H9 (cell line): ENCODE measurements around the gene DECR2. TPM values are rescaled to one million over a fixed set of nuclear protein-coding genes. Genes with fewer than 3 reads are reported as not detected.

Source experiments
- DNase-seq: peaks from one replicate; pipeline ENCODE4 v3.0.0-alpha.2; 2017
- H2AFZ ChIP-seq: one replicate; pipeline ENCODE4 v1.6.1; 2013; ENCODE audit warnings: mild to moderate bottlenecking, low read length, control low read depth, moderate library complexity
- H2AK5ac ChIP-seq: 2 replicates; pipeline ENCODE4 v1.6.1; 2013; ENCODE audit warnings: low read length, control low read depth, mixed read lengths; ENCODE audit not compliant: insufficient read length
- H2BK120ac ChIP-seq: one replicate; pipeline ENCODE4 v1.6.1; 2013; ENCODE audit warnings: low read depth, mild to moderate bottlenecking, low read length, control low read depth, inconsistent platforms; ENCODE audit not compliant: poor library complexity, severe bottlenecking
- H2BK12ac ChIP-seq: 2 replicates; pipeline ENCODE4 v1.6.1; 2013; ENCODE audit warnings: low read length, control low read depth, mixed read lengths, low read depth; ENCODE audit not compliant: insufficient read length
- H2BK15ac ChIP-seq: 2 replicates; pipeline ENCODE4 v1.6.1; 2013; ENCODE audit warnings: low read depth, low read length, control low read depth
- H2BK20ac ChIP-seq: one replicate; pipeline ENCODE4 v1.6.1; 2013; ENCODE audit warnings: low read depth, mild to moderate bottlenecking, low read length, control low read depth, inconsistent platforms; ENCODE audit not compliant: poor library complexity, severe bottlenecking
- H2BK5ac ChIP-seq: 2 replicates; pipeline ENCODE4 v1.6.1; 2013; ENCODE audit warnings: low read length, control low read depth, mixed read lengths; ENCODE audit not compliant: insufficient read length
- H3K14ac ChIP-seq: 2 replicates; pipeline ENCODE4 v1.6.1; 2013; ENCODE audit warnings: low read length, control low read depth; ENCODE audit not compliant: insufficient read depth
- H3K18ac ChIP-seq: 2 replicates; pipeline ENCODE4 v1.6.1; 2013; ENCODE audit warnings: low read depth, mild to moderate bottlenecking, mixed read lengths, low read length, control low read depth; ENCODE audit not compliant: insufficient read length
- H3K23ac ChIP-seq: 2 replicates; pipeline ENCODE4 v1.6.1; 2013; ENCODE audit warnings: low read length, control low read depth, mixed read lengths, low read depth; ENCODE audit not compliant: insufficient read length
- H3K23me2 ChIP-seq: 2 replicates; pipeline ENCODE4 v1.6.1; 2013; ENCODE audit warnings: low read depth, mild to moderate bottlenecking, mixed read lengths, low read length, control low read depth; ENCODE audit not compliant: insufficient read length, poor library complexity, severe bottlenecking
- H3K27ac ChIP-seq: 2 replicates; pipeline ENCODE4 v1.5.1; 2013; ENCODE audit warnings: low read length, control low read depth, mixed read lengths, low read depth; ENCODE audit not compliant: insufficient read length
- H3K27me3 ChIP-seq: 2 replicates; pipeline ENCODE4 v1.6.1; 2013; ENCODE audit warnings: low read length, control low read depth, inconsistent platforms; ENCODE audit not compliant: insufficient read depth
- H3K4ac ChIP-seq: 2 replicates; pipeline ENCODE4 v1.6.1; 2013; ENCODE audit warnings: low read depth, mild to moderate bottlenecking, control low read depth, inconsistent platforms, low read length, moderate library complexity
- H3K4me1 ChIP-seq: 2 replicates; pipeline ENCODE4 v1.6.1; 2013; ENCODE audit warnings: low read length, control low read depth, inconsistent platforms; ENCODE audit not compliant: insufficient read depth
- H3K4me2 ChIP-seq: 2 replicates; pipeline ENCODE4 v1.6.1; 2013; ENCODE audit warnings: low read length, control low read depth, mixed read lengths; ENCODE audit not compliant: insufficient read length, insufficient read depth
- H3K56ac ChIP-seq: 2 replicates; pipeline ENCODE4 v1.6.1; 2013; ENCODE audit warnings: low read depth, mild to moderate bottlenecking, mixed read lengths, low read length, control low read depth; ENCODE audit not compliant: insufficient read length
- H3K79me1 ChIP-seq: 2 replicates; pipeline ENCODE4 v1.6.1; 2013; ENCODE audit warnings: low read depth, mild to moderate bottlenecking, moderate library complexity, low read length, control low read depth, inconsistent platforms; ENCODE audit not compliant: insufficient read depth, poor library complexity, severe bottlenecking
- H3K79me2 ChIP-seq: 2 replicates; pipeline ENCODE4 v1.6.1; 2013; ENCODE audit warnings: low read length, control low read depth, inconsistent platforms; ENCODE audit not compliant: insufficient read depth
- H3K9ac ChIP-seq: 2 replicates; pipeline ENCODE4 v1.6.1; 2013; ENCODE audit warnings: low read length, control low read depth, mixed read lengths; ENCODE audit not compliant: insufficient read length; ENCODE audit errors: extremely low read depth
- H3K9me3 ChIP-seq: one replicate; pipeline ENCODE4 v1.6.1; 2013; ENCODE audit warnings: low read depth, low read length, inconsistent platforms; ENCODE audit not compliant: control insufficient read depth
- H3T11ph ChIP-seq: one replicate; pipeline ENCODE4 v1.6.1; 2013; ENCODE audit warnings: mild to moderate bottlenecking, low read length, control low read depth, inconsistent platforms
- H4K20me1 ChIP-seq: one replicate; pipeline ENCODE4 v1.6.1; 2013; ENCODE audit not compliant: control insufficient read depth, insufficient read length, insufficient read depth
- H4K5ac ChIP-seq: 2 replicates; pipeline ENCODE4 v1.6.1; 2013; ENCODE audit warnings: low read depth, mild to moderate bottlenecking, mixed read lengths, low read length, control low read depth; ENCODE audit not compliant: insufficient read length
- H4K8ac ChIP-seq: replicated peaks from 2 replicates; pipeline ENCODE4 v1.6.1; 2013; ENCODE audit warnings: low read length, control low read depth, mixed read lengths, low read depth; ENCODE audit not compliant: insufficient read length
- H4K91ac ChIP-seq: 2 replicates; pipeline ENCODE4 v1.6.1; 2013; ENCODE audit warnings: low read depth, mild to moderate bottlenecking, moderate library complexity, mixed read lengths, low read length, control low read depth; ENCODE audit not compliant: insufficient read length
- H3K27ac Mint-ChIP-seq, 3 experiments: 2 replicates in 2 of 3; 3 replicates in 1 of 3; pipeline ENCODE4 v1.8.0; 2020 to 2021; ENCODE audit warnings: mixed read lengths in 3 of 3, mild to moderate bottlenecking in 1 of 3, moderate library complexity in 1 of 3
- H3K27me3 Mint-ChIP-seq: 2 replicates; pipeline ENCODE4 v1.8.0; 2021; ENCODE audit warnings: low read depth, mild to moderate bottlenecking, moderate library complexity, mixed read lengths
- H3K36me3 Mint-ChIP-seq, 3 experiments: 2 replicates in 2 of 3; 3 replicates in 1 of 3; pipeline ENCODE4 v1.8.0; 2020 to 2021; ENCODE audit warnings: low read depth in 3 of 3, mixed read lengths in 3 of 3; ENCODE audit not compliant: insufficient read depth in 1 of 3
- H3K4me1 Mint-ChIP-seq, 2 experiments: 2 replicates each; pipeline ENCODE4 v1.8.0; 2020; ENCODE audit warnings: mixed read lengths in 2 of 2
- H3K4me3 Mint-ChIP-seq, 2 experiments: 2 replicates in 1 of 2; 3 replicates in 1 of 2; pipeline ENCODE4 v1.8.0; 2020 to 2021; ENCODE audit warnings: mild to moderate bottlenecking in 2 of 2, mixed read lengths in 2 of 2, moderate library complexity in 1 of 2
- H3K9me3 Mint-ChIP-seq, 2 experiments: 2 replicates in 1 of 2; 3 replicates in 1 of 2; pipeline ENCODE4 v1.8.0; 2020; ENCODE audit warnings: mild to moderate bottlenecking in 2 of 2, mixed read lengths in 2 of 2, moderate library complexity in 1 of 2
- CTCF ChIP-seq: fragments of 200-600 bp; sonication (generic); conservative IDR thresholded peaks from 3 replicates; pipeline ENCODE4 v1.8.0; 2021; ENCODE audit warnings: antibody characterized with exemption, mild to moderate bottlenecking
- whole genome bisulfite sequencing: extraction: QIAGEN DNeasy Blood & Tissue Kit; methylation state at CpG from one replicate; pipeline ENCODE4 v1.1.7; 2013; ENCODE audit warnings: missing lambda C conversion rate, low lambda C conversion rate, mixed read lengths; ENCODE audit not compliant: insufficient read length; ENCODE audit errors: extremely low coverage; 5-methylcytosine and 5-hydroxymethylcytosine counted together
- total RNA-seq: library from RNA; stranded (reverse); gene quantifications from 2 replicates; pipeline ENCODE4 v1.2.1, GENCODE V29; 2021

DECR2 gene
- total RNA-seq, 1 experiment from 2014 or later, result 39.3 TPM

GRCh38 chr16:370443-370842, 31.2 kb upstream of the DECR2 start, which contains the start of gene MRPL28:
Gene MRPL28, minus strand, starts transcription at chr16:370538. Its CDS starts 320 bp downstream, at chr16:370218.
- Histone ChIP-seq H3K9ac (no peak within 1 kb of the TSS), H3K9me3 (no peaks in the 10 kb centered on the region), H3K4me2 (peak within 1 kb of the TSS; percentile 20), H3K56ac (no peak within 1 kb of the TSS), H4K8ac (no peak within 1 kb of the TSS), H3T11ph (no peak within 1 kb of the TSS), H2BK5ac (no peak within 1 kb of the TSS), H4K5ac (no peak within 1 kb of the TSS), H2BK120ac (no peak within 1 kb of the TSS), H3K79me1 (no peaks in the 10 kb centered on the region), H3K23ac (no peak within 1 kb of the TSS), H3K18ac (no peak within 1 kb of the TSS), H2BK12ac (no peak within 1 kb of the TSS), H3K27ac (no peak within 1 kb of the TSS), H3K4ac (no peak within 1 kb of the TSS), H2AK5ac (no peak within 1 kb of the TSS), H3K79me2 (no peaks in the 10 kb centered on the region), H4K20me1 (no peaks in the 10 kb centered on the region), H3K27me3 (no peaks in the 10 kb centered on the region), H3K23me2 (no peaks in the 10 kb centered on the region), H2AFZ (no peak within 1 kb of the TSS), H2BK20ac (no peak within 1 kb of the TSS), H4K91ac (no peak within 1 kb of the TSS), H3K14ac (no peak within 1 kb of the TSS; the same call in 1 of the 2 replicates), H2BK15ac (no peak within 1 kb of the TSS), H3K4me1 (no peaks in the 10 kb centered on the region)
- Mint-ChIP-seq H3K4me1 (peaks cover 9 to 13% of the 10 kb centered on the region in 2 experiments), H3K9me3 (no peaks in the 10 kb centered on the region), H3K4me3 (peak within 1 kb of the TSS; percentile 76 to 87), H3K27me3 (no peaks in the 10 kb centered on the region; the same call in 1 of the 2 replicates), H3K27ac (peak within 1 kb of the TSS; percentile 44 to 86 (median 52); a peak in 4 of 7 replicates), H3K36me3 (peaks cover 7 to 60% (median 44%) of the 10 kb centered on the region in 3 experiments)
- peak; percentile 94 for DNase-seq
- TF ChIP-seq CTCF, result no peak
- no CpG with 5 or more reads among the region's 30 CpGs for WGBS
